HG03135 (cell line): Measurements from ENCODE around the gene C3orf70.

Experiments
- ATAC-seq: cut with Tn5 transposase; IDR thresholded peaks from one replicate; pipeline ENCODE4 v1.9.1; 2021; ENCODE audit warnings: mild to moderate bottlenecking, moderate library complexity; ENCODE audit not compliant: unreplicated experiment

C3orf70 gene

DNA sequence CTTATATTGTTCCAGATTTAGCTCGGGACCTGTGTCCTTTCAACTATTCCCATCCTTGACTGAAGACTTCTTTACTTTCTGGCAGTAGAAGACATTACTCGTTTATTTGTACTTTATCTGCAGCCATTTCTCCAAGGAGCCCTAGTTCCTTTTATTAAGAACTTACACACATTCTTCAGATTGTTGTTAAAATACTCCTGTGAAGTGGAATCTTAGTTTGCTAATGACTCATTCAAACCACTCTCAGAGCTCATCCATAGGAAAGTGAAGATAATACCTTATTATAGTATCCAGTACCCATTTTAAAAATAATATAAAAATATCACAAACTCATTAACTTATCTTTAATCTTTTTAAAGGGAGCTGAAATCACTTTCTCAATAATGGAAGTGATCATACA, 63.5 kb downstream of the C3orf70 start:
- ATAC-seq, result no peak

DNA sequence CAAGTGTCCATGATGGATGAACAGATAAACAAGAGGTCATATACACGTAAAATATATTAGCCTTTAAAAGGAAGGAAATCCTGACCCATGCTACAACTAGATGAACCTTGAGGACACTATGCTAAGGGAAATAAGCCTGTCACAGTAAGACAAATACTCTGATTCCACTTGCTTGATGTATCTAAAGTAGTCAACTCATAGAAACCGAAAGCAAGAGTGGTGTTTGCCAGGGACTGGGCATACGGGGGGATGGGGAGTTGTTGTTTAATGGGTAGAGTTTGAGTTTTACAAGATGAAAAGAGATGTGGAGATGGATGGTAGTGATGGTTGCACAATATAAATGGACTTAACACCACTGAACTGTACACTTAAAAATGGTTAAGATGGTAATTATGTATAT, 65.4 kb downstream of the C3orf70 start:
- ATAC-seq, result no peak

DNA sequence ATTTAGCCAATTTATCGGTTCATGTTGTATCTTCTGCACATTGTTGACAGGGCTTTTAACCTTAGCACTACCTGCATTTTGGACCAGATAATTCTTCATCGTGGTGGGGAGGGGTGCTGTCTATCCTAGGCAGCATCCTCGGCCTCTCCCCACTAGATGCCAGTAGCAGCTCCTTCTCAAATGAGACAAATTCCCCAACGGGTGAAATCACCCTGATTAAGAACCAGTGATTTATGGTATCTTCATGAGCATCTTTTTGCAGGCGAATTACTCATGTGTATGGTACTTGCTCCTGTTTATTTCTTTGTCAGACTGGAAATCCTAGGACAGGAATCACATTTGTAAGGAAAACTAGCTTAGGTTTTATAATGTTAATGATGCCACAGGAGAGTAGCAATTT, 68.0 kb downstream of the C3orf70 start:
- ATAC-seq, result no peak

DNA sequence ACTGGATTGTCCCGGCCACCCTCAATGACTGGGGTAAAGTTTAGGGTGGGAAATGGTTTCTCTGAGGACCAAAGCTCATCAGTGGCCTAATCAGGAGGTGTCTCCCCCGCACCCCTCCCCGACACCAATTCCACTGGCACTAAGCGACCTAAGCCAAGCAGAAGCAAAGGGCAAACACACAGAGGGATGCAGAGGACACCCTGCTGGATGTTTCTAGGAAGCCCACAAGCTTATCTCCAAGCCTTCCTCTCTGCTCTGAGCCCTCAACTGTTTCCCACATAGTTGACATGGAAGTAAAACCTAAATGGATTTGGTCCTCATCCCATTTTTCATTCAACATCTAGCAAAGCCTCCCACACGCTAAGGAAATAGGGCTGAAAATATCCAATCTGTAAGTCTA, 68.5 kb downstream of the C3orf70 start:
- ATAC-seq, result no peak

DNA sequence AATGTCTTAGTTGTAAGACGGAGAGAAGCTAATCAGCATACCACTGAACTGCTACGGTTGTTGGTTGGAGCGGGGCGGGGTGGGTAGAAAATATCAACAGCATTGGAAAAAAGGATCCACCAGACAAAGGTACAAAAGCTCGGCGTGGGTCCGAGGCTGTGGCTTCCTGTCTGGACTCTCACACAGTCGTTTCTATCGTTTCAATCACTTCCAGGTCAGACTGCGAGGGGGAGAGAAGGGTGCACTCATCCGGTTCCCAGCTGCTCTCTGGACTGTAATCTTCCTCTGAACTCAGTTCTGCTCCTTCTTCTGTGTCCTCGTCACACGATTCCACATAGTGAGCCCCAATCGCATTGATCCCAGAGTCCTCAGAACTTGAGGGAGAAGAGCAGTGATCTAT, 70.0 kb downstream of the C3orf70 start:
- no peak for ATAC-seq

DNA sequence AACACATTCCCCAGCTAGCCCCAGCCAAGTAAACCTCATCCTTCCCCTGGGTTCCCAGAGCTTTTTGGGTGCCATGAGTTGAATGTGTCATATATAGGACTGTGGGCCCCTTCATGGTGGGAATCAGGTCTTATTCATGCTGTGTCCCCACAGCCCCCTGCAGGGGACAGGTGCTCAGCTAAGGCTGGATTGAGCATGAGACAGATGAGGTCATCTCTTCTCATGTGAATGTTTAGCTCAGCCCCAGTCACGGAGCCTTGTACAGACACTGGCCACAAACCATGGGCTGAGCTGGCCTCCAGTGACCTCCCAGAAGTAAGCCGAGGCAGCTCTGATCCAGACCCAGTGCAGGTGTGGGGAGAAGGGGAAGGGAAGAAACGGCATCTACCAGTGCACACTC, 70.7 kb downstream of the C3orf70 start:
- no peak for ATAC-seq

DNA sequence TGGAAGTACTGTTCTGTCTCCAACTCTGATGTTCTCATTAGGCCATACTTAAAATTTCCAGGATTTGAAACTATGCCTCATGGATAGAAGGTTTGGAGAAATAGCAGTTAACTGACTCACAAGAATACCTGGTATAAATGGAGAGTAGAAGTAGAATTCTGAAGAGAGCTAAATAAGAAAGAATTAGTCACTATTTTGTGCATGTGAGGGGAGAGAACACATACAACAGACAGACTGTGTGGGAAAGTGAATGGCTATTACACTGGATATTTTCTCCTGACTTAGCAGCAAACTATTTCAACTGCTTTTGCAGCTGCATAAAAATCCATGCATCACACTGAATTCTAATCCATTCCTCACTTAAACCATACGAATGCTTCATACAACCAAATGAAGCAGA, 71.3 kb downstream of the C3orf70 start:
- ATAC-seq, result no peak

DNA sequence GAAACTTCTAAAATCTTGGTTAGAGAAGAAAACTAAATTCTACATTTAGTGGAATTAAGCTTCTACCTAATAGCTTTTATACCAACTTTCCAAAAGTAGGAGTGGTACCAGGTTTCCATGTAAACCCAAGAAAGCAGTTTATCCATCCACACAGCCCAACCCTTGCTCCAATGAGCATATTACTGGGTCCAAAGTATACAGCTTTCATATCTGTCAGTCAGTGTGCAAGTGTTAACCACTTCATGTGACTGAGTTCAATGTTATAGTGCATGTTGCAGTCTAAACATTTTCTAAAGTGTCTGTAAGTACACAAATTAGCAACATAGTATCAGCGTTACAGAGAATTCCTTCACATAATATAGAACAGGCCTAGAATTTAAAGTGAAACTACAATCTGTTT, 73.2 kb downstream of the C3orf70 start:
- ATAC-seq, result no peak

DNA sequence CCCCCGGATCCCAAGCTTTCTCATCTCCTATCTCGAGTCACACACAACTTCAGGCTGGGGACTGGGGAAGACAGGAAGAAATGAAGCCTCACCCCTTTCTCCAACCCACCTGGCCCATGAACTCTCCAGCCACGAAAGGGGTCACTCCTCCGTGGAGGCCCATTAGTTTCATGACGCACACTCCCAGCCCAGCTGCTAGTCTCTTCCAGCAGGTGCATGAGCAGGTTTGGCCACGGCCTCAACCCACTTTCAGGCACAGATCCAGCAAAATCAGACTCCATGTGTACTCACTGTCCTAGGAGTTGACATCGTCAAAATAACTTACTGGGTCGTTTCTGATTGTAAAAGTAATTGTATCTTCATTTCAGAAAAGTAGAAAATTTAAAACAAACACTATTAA, 76.6 kb downstream of the C3orf70 start:
- ATAC-seq, result no peak

DNA sequence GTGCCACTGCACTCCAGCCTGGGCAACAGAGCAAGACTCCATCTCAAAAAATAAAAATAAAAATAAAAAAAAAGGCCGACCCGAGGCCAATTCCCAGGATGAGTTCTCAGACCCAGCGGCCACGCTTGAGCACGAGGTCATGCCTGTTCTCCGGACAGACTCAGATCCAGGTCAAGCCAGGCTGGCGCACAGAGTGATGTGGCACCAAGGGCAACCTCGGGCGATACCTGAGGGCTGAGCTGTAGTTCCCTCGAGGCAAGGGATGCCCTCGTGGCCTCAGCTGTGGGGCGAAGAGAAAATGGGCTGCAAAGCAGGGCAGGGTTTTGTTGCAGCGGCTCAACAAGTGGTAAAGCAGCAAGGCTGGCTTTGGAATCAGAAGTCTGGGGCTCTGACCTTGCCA, 77.3 kb downstream of the C3orf70 start:
- no peak for ATAC-seq

DNA sequence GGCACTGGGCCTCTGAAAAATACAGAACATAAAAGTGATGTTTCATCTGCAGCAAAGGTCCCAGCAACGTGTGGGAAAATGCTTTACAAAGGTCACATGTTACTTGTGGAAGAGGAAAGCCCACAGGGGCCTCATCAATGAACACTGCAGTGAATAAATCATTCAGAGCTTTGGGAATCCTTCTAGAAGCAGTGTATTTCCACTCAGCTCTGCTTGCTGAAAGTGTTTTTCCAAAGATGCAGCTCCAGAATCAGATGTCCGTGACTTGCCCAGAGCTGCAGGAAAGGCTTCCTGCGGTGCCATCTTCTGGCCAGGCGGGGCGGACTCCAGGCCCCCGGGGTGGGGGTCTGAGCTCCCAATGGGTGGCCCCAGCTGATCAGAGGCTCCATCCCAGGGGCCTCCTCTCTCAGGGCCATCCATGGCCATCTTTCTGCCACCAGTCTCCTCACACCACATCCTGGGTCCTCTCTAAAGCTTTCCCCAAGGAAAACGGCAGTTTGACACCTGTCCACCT, 81.5 kb downstream of the C3orf70 start:
- ATAC-seq, result no peak

DNA sequence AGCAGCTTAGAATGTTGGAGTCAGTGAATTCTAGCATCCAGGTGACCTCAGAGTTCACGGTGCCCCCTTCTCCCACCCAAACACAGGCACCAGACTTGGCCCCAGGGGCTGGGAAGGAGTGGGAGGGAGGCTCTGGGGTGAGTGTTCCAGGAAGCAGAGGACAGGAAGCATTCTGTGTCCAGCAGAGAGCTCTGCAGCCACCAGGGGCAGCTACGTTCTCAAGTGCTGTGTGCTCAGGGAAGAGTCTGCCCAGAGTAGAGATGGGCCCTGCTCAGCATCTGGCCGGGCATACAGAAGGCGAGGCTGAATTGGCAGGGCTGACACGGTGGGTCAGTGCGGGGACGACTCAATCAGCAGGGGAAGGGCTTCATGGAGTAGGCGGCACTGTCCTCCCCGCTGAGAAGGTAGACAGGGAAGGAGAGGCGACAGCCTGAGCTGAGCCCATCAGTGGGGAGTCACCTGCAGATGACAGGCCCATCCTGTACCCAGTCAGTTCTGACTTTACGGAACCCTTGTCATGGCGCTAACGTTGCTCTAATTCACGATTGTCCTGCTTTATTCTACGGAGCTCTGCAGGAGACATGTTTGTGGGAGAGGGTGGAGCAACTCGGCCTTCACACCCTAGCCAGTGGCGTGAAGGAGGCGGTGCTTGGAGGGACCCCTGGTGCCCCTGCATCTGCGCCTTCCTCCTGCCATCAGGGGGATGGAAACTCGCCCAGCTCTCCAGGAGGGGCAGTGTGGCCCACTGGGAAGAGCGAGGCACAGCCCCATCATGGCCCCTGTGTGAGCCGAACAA, 82.2 kb downstream of the C3orf70 start:
- no peak for ATAC-seq

DNA sequence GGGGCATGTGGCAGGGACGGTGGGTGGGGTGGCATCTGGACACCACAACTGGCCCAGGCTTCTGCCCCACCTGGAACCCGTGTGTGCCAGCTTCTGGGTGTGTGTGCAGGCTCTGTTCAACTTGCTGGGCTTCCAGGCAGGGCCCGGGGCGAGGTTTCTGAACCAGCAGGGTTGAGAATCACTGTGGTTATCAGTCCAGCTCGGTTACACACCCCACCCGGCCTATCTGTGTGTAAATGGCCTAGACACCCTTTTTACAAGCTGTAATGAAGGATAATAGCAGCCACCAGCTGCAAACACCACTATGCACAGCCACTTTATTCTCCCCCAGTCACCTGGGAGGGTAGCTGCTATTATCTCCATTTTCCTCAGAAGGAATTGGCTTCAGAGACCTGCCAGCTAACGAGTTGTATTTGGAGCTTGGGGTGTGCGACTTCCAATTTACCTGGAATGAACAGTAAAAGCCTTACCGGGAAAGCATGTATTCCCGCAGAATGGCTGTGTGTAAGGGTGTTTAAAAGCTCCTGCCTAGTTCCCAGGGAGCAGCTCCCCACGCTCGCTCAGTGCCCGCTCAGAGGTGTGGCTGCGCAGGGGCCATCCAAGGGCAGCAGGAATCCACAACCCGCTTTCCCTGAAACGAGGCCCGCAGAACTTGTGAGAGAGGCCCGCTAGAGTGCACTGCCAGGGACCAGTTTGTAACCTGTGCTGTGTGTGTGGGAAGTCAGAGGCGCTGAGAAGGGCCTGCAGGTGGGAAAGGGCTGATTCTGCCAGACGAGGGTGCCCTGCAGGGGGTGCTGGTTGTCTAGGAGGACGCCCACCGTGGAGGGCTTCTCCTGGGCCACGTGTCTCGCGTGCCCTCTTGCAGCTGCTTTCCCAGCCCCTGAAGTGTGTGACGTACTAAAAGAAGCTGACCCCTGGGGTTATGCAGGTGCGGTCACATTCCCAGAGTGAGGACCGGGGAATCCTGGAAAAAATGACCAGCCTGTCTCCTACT, 83.5 kb downstream of the C3orf70 start:
- ATAC-seq, result no peak

DNA sequence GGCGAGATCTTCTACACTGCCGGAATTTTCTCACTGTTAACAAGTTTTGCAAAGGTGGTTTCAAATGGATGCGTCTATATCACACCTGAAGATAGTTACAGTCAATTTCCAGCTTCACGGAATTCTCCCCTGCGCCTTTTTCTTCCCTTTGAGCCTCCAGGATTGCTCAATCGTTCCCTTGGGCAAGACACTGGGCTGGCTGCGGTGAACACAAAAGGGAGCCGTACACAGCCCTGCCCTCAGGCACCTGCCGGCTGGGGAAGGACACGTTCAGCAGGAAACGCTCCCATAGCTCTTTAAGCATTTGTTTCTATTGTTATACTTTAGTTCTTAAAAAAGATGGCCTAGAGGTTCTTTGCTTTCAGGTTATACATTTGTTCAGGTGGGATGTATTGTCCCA, 85.7 kb downstream of the C3orf70 start:
- ATAC-seq, result no peak

DNA sequence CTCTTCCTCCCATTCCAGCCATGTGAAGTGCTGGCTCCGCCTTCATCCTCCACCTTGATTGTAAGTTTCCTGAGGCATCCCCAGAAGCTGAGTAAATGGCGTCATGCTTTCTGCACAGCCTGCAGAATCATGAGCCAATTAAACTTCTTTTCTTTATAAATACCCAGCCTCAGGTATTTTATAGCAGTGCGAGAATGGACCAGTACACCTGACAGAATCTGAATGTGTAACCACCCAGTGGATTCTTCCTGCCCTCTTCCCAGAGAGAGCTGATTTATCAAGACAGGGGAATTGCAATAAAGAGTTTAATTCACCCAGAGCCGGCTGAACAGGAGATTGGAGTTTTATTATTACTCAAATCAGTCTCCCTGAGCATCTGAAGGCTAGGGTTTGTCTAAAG, 86.6 kb downstream of the C3orf70 start:
- no peak for ATAC-seq

DNA sequence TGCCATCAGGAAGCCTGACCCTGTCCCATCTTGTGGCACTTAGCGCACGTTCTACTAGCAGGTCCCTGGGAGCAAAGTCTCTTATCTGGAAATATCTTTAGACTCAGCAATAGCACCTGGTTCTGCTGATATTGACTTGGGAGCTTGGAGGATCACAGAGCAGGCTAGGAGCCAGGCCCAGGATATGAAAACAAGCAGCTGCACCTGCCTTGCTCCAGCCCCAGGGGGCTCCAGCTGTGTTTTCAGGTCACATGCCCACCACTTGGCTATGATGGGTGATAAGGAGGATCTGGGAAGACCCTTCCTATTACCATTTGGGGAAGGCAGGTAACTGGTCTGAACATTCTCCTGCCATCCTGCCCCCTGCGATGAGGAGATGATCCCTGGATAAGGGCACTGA, 87.8 kb downstream of the C3orf70 start:
- no peak for ATAC-seq

DNA sequence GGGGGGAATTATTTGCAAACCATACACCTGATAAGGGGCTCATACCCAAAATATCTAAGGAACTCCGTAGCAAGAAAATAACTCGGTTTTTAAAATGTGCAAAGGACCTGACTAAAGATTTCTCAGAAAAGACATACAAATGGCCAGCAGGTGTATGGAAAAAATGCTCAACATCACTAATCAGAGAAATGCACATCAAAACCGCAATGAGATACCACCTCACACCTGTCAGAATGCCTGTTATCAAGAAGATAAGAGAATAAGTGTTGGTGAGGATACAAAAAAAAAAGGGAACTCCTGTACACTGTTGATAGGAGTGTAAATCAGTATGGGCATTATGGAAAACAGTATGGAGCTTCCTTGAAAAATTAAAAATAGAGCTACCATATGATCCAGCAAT, 89.4 kb downstream of the C3orf70 start:
- ATAC-seq, result no peak

DNA sequence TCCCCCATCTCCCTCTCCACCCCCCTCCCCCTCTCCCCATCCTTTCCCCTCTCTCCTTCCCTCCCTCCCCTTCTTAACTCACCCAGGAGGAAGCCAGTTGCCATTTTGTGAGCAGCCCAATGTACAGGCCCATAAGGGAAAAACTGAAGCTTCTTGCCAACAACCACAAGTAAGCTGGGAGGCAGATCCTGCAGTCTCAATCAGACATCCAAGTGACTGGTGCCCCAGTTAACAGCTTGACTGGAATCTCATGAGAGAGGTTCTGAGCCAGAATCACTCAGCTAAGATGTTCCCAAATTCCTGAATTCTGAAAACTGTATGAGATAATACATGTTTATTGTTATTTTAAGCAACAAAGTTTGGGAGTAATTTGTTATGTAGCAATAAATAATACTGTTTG, 90.7 kb downstream of the C3orf70 start:
- no peak for ATAC-seq

DNA sequence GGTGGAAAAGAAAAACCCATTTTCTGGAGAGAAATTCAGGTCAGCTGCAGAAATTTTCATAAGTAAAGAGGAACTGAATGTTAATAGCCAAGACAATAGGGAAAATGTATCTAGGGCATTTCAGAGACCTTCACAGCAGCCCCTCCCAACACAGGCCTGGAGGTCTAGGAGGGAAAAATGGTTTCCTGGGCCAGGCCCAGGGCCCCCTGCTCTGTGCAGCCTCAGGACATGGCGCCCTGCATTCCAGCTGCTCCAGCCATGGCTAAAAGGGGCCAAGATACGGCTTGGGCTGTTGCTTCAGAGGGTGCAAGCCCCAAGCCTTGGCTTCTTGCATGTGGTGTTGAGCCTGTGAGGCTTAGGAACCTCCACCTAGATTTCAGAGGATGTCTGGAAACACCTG, 92.2 kb downstream of the C3orf70 start:
- no peak for ATAC-seq

DNA sequence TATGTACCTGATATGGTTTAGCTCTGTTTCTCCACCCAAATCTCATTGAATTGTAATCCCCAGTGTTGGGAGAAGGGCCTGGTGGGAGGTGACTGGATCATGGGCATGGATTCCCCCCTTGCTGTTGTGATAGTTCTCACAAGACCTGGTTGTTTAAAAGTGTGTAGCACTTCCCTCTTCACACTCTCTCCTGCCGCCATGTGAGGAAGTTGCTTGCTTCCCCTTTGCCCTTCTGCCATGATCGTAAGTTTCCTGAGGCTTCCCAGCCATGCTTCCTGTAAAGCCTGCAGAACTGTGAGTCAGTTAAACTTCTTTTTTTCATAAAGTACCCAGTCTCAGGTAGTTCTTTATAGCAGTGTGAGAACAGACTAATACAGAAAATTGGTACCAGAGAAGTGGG, 93.1 kb downstream of the C3orf70 start:
- no peak for ATAC-seq

DNA sequence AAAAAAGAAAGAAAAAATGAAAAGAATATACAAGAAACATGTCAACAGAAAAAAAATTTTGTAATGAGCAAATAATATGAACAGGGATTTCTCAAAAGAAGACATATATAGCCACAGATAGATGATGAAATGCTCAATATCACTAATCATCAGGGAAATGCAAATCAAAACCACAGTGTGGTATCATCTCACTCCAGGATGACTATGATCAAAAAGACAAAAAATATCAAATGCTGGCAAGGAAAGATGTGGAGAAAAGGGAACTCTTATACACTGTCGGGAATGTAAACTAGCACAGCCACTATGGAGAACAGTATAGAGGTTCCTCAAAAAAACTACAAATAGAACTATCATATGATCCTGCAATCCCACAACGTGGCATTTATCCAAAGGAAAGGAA, 94.1 kb downstream of the C3orf70 start:
- no peak for ATAC-seq

DNA sequence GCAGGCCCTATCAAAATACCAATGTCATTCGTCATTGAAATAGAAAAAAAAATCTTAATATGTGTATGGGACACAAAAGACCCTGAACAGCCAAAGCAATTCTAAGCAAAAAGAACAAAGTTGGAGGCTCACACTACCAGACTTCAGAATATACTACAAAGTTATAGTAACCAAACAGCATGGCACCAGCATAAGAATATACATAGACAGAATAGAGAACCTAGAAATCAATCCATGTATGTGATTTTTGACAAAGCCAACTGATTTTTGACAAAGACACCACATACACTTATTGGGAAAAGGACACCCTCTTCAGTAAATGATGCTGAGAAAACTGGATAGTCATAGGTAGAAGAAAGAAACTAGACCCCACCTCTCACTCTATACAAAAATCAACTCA, 95.0 kb downstream of the C3orf70 start:
- ATAC-seq, result no peak
